GM12801 (cell line): ENCODE results near the gene SLC39A5.

Source experiments
- TF ChIP-seq, protein P1 (sequence below): IDR thresholded peaks from one replicate; pipeline ENCODE4 v1.5.1; 2011; ENCODE audit warnings: control low read depth; ENCODE audit not compliant: insufficient read length; ENCODE audit errors: extremely low read depth

SLC39A5 gene

DNA sequence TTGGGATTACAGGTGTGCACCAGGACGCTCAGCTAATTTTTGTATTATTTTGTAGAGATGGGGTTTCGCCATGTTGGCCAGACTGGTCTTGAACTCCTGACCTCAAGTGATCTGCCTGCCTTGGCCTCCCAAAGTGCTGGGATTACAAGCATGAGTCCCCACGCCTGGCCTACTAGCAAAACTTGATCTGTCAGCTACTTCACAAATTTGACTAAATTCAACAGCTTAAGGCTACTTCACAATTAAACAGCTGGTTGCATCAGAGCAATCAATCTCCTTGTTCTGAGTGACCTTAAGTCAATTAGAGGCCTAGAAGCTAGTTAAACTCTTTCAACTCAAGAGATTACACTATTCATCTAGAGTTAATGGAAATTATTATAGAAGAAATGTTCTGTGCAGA, 49.1 kb downstream of the SLC39A5 start:
- TF ChIP-seq, protein P1, sequence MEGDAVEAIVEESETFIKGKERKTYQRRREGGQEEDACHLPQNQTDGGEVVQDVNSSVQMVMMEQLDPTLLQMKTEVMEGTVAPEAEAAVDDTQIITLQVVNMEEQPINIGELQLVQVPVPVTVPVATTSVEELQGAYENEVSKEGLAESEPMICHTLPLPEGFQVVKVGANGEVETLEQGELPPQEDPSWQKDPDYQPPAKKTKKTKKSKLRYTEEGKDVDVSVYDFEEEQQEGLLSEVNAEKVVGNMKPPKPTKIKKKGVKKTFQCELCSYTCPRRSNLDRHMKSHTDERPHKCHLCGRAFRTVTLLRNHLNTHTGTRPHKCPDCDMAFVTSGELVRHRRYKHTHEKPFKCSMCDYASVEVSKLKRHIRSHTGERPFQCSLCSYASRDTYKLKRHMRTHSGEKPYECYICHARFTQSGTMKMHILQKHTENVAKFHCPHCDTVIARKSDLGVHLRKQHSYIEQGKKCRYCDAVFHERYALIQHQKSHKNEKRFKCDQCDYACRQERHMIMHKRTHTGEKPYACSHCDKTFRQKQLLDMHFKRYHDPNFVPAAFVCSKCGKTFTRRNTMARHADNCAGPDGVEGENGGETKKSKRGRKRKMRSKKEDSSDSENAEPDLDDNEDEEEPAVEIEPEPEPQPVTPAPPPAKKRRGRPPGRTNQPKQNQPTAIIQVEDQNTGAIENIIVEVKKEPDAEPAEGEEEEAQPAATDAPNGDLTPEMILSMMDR, result no peak

DNA sequence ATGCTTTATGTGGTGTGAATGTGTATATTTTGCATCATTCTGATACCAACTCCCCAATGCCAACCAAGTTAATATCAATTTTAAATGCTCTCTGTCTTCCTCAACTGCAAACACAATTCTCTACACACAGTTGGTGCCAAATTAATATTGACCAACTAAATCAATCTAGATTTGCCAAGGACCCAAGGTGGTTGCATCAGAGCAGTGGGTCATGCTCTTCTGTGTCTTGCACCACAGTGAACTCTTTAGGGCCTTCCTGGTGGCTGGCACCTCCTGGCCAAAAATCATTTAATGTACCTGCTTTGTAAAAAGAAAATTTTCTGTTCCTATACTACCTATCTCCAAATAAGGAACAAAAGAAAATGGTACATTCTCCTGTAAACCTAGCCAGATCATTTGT, 51.0 kb downstream of the SLC39A5 start:
- TF ChIP-seq, protein P1, result no peak

DNA sequence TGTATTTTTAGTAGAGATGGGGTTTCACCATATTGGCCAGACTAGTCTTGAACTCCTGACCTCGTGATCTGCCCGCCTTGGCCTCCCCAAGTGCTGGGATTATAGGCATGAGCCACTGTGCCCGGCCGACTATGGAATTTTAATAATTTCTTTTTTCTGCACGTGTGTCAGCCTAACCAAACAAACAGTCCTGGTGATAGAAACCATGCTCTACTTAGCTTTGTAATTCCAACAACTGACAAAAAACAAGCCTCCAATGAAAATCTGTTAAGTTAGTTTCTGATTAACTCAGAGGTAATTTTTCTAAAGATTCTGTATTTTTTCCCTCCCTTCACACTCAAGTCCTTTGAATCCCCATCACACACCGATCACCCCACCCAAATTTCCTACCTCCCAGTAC, 52.2 kb downstream of the SLC39A5 start:
- TF ChIP-seq, protein P1, result no peak

DNA sequence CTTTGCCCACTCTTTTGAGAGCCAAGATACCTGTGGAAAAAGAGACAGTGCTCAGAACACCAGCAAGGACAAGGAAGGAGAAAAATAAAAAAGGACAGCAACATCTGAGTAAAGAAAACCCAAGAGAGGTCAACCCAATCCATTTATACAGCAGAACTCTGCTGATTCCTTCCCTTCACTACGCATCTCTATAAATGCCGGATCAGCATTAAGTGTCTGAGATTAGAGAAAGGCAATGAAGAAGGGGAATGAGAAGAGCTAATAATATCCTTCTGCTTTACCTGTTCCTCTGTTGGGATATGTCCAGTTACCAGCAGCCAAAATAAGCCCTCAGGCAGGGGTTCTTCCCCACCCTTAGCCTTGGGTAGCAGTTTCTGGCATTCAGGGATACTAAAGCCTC, 52.7 kb downstream of the SLC39A5 start:
- TF ChIP-seq, protein P1, result no peak

DNA sequence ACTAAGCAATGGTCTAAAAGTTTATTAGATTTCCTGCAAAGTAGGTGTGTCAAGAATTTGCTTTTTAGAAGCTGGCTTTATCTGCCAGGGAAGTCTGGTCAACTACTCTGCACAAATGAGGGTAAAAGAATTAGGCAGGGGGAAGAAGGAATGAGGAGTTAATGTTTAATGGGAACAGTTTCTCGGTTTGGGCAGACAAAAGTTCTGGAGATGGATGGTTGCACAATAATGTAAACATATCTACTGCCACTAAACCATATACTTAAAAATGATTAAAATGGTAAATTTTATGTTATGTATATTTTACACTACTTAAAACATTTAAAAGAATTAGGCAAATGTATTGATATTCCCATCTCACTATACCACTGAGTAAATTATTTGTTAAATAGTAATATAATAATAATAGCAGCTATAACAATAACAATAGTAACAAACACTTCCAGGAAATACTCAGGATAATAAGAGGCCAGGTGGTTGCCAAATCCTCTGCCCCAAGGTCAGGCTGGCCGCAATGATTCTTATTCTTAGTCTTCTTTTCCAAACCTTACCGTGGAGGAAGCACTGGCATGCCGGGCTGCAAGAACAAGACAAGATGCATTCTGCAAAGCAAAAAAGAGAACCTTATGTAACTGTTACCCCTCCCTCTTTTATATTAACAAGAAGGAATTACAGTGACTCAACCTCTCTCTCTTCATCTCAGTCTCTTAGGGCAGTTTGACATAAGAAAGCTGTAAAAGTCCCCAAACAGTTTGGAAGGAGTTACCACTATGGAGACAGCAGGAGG, 56.4 kb downstream of the SLC39A5 start:
- TF ChIP-seq, protein P1, result no peak
